Keratinocyte (primary cell): Measurements from ENCODE around the gene C2orf69. TPM values are rescaled to one million over a fixed set of nuclear protein-coding genes. Genes with fewer than 3 reads are reported as not detected.

Source experiments
- DNase-seq: peaks from one replicate; pipeline ENCODE4 v3.0.0-alpha.2; 2011; ENCODE audit warnings: low read depth, missing footprints, low spot score
- FAIRE-seq: peaks from 2 replicates; lab custom pipeline; 2011; peaks lifted over from hg19 to GRCh38; lab: Jason Lieb, UNC
- H2AFZ ChIP-seq: 2 replicates; pipeline ENCODE4 v1.6.0; 2012; ENCODE audit warnings: low read length, control low read depth, inconsistent platforms; ENCODE audit not compliant: control insufficient read depth
- H3K27ac ChIP-seq: 2 replicates; pipeline ENCODE4 v1.5.1; 2011; ENCODE audit warnings: low read length; ENCODE audit not compliant: control insufficient read depth, insufficient read depth
- H3K27me3 ChIP-seq: 3 replicates; pipeline ENCODE4 v1.6.0; 2011; ENCODE audit warnings: low read length; ENCODE audit not compliant: control insufficient read depth, insufficient read depth; ENCODE audit errors: extremely low read depth
- H3K36me3 ChIP-seq, 2 experiments: 2 replicates in 1 of 2; 3 replicates in 1 of 2; pipeline ENCODE4 v1.5.1; 2011; ENCODE audit warnings: low read length in 2 of 2, mild to moderate bottlenecking in 1 of 2; ENCODE audit not compliant: control insufficient read depth in 2 of 2, insufficient read depth in 2 of 2; ENCODE audit errors: extremely low read depth in 1 of 2
- H3K4me1 ChIP-seq: 3 replicates; pipeline ENCODE4 v1.5.1; 2011; ENCODE audit warnings: low read length; ENCODE audit not compliant: control insufficient read depth, insufficient read depth; ENCODE audit errors: extremely low read depth
- H3K4me2 ChIP-seq: 3 replicates; pipeline ENCODE4 v1.6.0; 2011; ENCODE audit warnings: low read depth, low read length; ENCODE audit not compliant: control insufficient read depth, insufficient read depth; ENCODE audit errors: extremely low read depth
- H3K4me3 ChIP-seq, 3 experiments: fragments of 200-600 bp in 1 of 3; sonication (generic) in 1 of 3; 2 replicates in 2 of 3; 3 replicates in 1 of 3; pipeline ENCODE4 v1.5.1; 2011 to 2016; ENCODE audit warnings: low read length in 3 of 3, mild to moderate bottlenecking in 3 of 3, control low read depth in 2 of 3, inconsistent platforms in 1 of 3, low read depth in 1 of 3, mixed read lengths in 1 of 3, mixed run types in 1 of 3, moderate library complexity in 1 of 3; ENCODE audit not compliant: control insufficient read depth in 2 of 3, insufficient read depth in 2 of 3; ENCODE audit errors: extremely low read depth in 1 of 3
- H3K79me2 ChIP-seq: 2 replicates; pipeline ENCODE4 v1.6.0; 2012; ENCODE audit warnings: low read length; ENCODE audit not compliant: control insufficient read depth, insufficient read depth
- H3K9ac ChIP-seq: 3 replicates; pipeline ENCODE4 v1.6.0; 2011; ENCODE audit warnings: low read length; ENCODE audit not compliant: control insufficient read depth, insufficient read depth; ENCODE audit errors: extremely low read depth
- H3K9me1 ChIP-seq: 3 replicates; pipeline ENCODE4 v1.6.0; 2011; ENCODE audit warnings: low read length; ENCODE audit not compliant: control insufficient read depth, insufficient read depth; ENCODE audit errors: extremely low read depth
- H3K9me3 ChIP-seq: 2 replicates; pipeline ENCODE4 v1.5.1; 2012; ENCODE audit warnings: low read depth, low read length; ENCODE audit not compliant: control insufficient read depth
- H4K20me1 ChIP-seq: 3 replicates; pipeline ENCODE4 v1.6.0; 2011; ENCODE audit warnings: low read length; ENCODE audit not compliant: control insufficient read depth, insufficient read depth; ENCODE audit errors: extremely low read depth
- EZH2 ChIP-seq: IDR thresholded peaks from one replicate; pipeline ENCODE4 v1.6.1; 2012; ENCODE audit warnings: inconsistent platforms, mild to moderate bottlenecking, low read length, moderate library complexity
- dilution Hi-C: fragments of 300-500 bp; cut with MboI; formaldehyde crosslinking; loops from one replicate; pipeline ENCODE4 v1.7.0; 2020; ENCODE audit warnings: low sequenced_read_pairs; ENCODE audit not compliant: extremely low pct_ligation_motif_present
- polyA plus RNA-seq, 5 experiments: library from polyadenylated mRNA; depleted of rRNA in 3 of 5; stranded (reverse) in 3 of 5; stranded (forward) in 1 of 5; unstranded in 1 of 5; fragments of >200 nt; gene quantifications; 1 replicate in 1 of 5; 2 replicates in 3 of 5; 3 replicates in 1 of 5; pipeline versions ENCODE4 v1.2.1 to v1.2.3, GENCODE V29; 2011 to 2012; ENCODE audit warnings: missing spikeins in 2 of 5, low read depth in 1 of 5, low replicate concordance in 1 of 5
- TF ChIP-seq, protein P1 (sequence below), 3 experiments: IDR thresholded peaks in 1 of 3; conservative IDR thresholded peaks in 1 of 3; optimal IDR thresholded peaks in 1 of 3; 2 replicates in 2 of 3; 3 replicates in 1 of 3; pipeline versions ENCODE3 to v1.5.1; 2011; ENCODE audit warnings: low read length in 3 of 3, mild to moderate bottlenecking in 3 of 3, moderate library complexity in 2 of 3, control low read depth in 1 of 3, inconsistent platforms in 1 of 3; ENCODE audit not compliant: insufficient read depth in 2 of 3; ENCODE audit errors: extremely low read depth in 1 of 3

The C2orf69 gene
- polyA plus RNA-seq, 1 donor (not counting 4 experiments of a cell fraction or from before 2014, with no cell fraction given): 8.6 TPM

DNA sequence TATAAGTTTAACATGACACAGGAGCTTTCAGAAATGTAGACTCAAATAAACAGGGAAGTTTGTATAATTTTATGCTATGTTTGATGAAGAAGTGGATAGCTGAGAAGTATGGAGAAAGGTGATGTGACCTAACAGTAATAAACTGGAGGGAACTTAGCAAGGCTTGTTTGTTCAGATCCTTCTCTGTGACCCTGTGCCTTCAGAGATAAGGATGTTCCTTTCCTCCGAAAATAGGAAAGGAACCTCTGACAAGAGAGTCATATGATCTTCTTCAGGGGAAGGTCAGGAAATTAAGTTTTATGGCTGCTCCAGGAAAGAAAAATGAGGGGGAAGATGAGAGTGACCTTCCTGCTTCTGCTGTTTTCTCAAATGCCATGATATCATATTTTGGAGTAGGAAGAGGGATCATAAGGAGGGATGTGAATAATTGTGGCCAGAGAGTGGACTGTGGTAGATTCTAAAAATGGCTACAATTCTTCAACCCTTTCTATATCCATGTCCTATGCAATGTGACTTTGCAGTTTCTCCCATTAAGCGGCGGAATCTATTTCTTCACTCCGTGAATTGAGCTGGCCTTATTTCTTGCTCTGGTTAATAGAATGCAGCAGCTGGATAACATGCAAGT lies 8.5 kb upstream of the C2orf69 start:
- Histone ChIP-seq H4K20me1 (no peaks in the 10 kb centered on the region), H3K36me3 (no peaks in the 10 kb centered on the region), H3K27ac (no peak overlapping the region), H3K4me1 (no peaks in the 10 kb centered on the region), H3K9me3 (no peaks in the 10 kb centered on the region), H3K79me2 (no peaks in the 10 kb centered on the region), H3K27me3 (no peaks in the 10 kb centered on the region), H2AFZ (no peak overlapping the region), H3K4me3 (no peak overlapping the region), H3K4me2 (no peak overlapping the region), H3K9ac (no peak overlapping the region), H3K9me1 (no peaks in the 10 kb centered on the region)
- no peak for TF ChIP-seq EZH2
- TF ChIP-seq, protein P1, sequence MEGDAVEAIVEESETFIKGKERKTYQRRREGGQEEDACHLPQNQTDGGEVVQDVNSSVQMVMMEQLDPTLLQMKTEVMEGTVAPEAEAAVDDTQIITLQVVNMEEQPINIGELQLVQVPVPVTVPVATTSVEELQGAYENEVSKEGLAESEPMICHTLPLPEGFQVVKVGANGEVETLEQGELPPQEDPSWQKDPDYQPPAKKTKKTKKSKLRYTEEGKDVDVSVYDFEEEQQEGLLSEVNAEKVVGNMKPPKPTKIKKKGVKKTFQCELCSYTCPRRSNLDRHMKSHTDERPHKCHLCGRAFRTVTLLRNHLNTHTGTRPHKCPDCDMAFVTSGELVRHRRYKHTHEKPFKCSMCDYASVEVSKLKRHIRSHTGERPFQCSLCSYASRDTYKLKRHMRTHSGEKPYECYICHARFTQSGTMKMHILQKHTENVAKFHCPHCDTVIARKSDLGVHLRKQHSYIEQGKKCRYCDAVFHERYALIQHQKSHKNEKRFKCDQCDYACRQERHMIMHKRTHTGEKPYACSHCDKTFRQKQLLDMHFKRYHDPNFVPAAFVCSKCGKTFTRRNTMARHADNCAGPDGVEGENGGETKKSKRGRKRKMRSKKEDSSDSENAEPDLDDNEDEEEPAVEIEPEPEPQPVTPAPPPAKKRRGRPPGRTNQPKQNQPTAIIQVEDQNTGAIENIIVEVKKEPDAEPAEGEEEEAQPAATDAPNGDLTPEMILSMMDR (optimal IDR thresholded peaks at IDR 0.05 in 1 of 3, IDR thresholded peaks at IDR 0.05 in 1 of 3, conservative IDR thresholded peaks at IDR 0.05 in 1 of 3; ENCODE audit: extremely low read depth in 1 of 3, insufficient read depth in 2 of 3, low read length in 3 of 3): no peak
- DNase-seq (no peak), FAIRE-seq (no peak)
- dilution Hi-C loops: no loop called here

DNA sequence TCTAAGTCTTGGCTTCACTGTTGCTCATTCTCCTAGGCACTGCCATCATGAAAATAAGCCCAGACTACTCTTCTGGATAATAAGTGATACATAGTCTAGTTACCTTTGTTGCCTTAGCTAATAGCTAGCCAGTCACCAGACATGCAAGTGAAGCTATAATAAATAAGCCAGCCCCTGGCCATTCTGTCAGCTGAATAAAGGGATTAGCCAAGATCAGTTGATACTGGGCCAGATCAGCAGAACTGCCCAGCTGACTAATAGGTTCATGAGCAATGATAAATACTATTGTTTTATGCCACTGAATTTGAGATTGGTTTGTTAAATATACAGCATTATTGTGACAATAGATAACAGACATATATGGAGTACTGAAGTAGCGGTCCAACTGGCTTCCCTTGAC lies 8.0 kb upstream of the C2orf69 start:
- Histone ChIP-seq H3K79me2 (no peaks in the 10 kb centered on the region), H3K4me3 (no peak overlapping the region), H3K27me3 (no peaks in the 10 kb centered on the region), H2AFZ (no peak overlapping the region), H3K27ac (no peak overlapping the region), H3K9ac (no peak overlapping the region), H3K9me1 (no peaks in the 10 kb centered on the region), H3K4me1 (no peaks in the 10 kb centered on the region), H4K20me1 (no peaks in the 10 kb centered on the region), H3K9me3 (no peaks in the 10 kb centered on the region), H3K36me3 (no peaks in the 10 kb centered on the region), H3K4me2 (no peak overlapping the region)
- dilution Hi-C loops: no loop called here
- TF ChIP-seq, protein P1 (optimal IDR thresholded peaks at IDR 0.05 in 1 of 3, IDR thresholded peaks at IDR 0.05 in 1 of 3, conservative IDR thresholded peaks at IDR 0.05 in 1 of 3; ENCODE audit: extremely low read depth in 1 of 3, insufficient read depth in 2 of 3, low read length in 3 of 3): no peak
- no peak for TF ChIP-seq EZH2
- DNase-seq: no peak
- no peak for FAIRE-seq
